Astrocyte (in vitro differentiated cells and primary cell): Measurements from ENCODE around the gene PTPRT.

Experiments used
- CTCF ChIP-seq: IDR thresholded peaks from 2 replicates; pipeline ENCODE4 v1.5.1; 2011; ENCODE audit warnings: low read depth, mild to moderate bottlenecking, inconsistent platforms, low read length, moderate library complexity; ENCODE audit not compliant: insufficient read depth
- EZH2 ChIP-seq: IDR thresholded peaks from 2 replicates; pipeline ENCODE4 v1.6.1; 2012; ENCODE audit warnings: mild to moderate bottlenecking, low read length, inconsistent platforms; ENCODE audit not compliant: insufficient read depth

DNA sequence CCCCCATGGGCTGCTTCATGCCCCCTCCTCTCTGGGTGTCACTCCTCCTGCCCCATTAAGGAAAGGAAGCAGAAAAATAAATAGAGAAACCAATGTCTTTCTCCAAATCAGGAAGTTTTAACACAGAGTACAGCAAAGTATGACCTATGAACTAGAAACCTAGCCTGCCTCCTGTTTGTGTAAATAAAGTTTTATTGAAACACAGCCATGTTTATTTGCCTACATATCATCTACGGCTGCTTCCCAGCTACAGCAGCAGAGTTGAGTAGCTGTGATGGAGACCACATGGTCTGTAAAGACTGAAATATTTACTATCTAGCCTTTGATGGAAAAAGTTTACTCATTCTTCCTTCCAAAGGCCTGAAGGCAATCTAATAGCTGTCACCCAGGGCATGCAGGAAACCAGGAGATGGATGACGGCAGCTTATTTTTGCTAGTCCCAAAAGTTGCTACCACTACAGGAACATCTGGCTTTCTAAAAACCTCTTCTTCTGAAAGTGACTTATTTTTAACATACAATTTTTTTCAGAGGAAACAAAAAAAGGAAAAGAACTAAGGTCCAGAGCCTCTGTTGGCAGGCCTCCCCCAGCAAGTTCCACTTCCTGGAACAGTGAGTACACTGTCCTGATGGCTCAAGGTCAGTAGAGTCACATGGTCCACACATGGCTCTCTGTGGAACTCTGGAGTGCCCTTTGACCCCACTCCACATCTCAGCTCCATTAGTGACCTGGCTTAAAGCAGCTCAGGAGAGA lies 287.8 kb downstream of the PTPRT start:
- TF ChIP-seq CTCF (no peak), EZH2 (no peak)
